ENCODE results near the gene CPE. TPM values are rescaled to one million over a fixed set of nuclear protein-coding genes. Genes with fewer than 3 reads are reported as not detected.

CPE gene
- total and polyA plus RNA-seq, 2 of the 4 experiments (the other 2 are of a cell fraction): 3.6 to 13.5 TPM

- H3K4me2 ChIP-seq (ENCODE audit: low read depth, low read length): no peak overlapping the region
- no peak overlapping the region for H3K14ac ChIP-seq (replicated peaks; ENCODE audit: low read depth, low read length)
- H3K27me3 ChIP-seq (ENCODE audit: control insufficient read depth, insufficient read depth, low read length): no peaks in the 10 kb centered on the region; the same call in 1 of the 2 replicates
- in situ Hi-C loops (cut with MboI; ENCODE audit: low sequenced_read_pairs): no loop called here
- H3K36me3 ChIP-seq (ENCODE audit: control insufficient read depth, insufficient read depth, low read length): no peaks in the 10 kb centered on the region
- ATAC-seq (ENCODE audit: low read depth): no peak
- H2BK120ac ChIP-seq (ENCODE audit: low read depth, low read length): no peak overlapping the region
- no peaks in the 10 kb centered on the region for H3K9me1 ChIP-seq (ENCODE audit: insufficient read depth, low read length)
- H2BK5ac ChIP-seq (ENCODE audit: low read depth, low read length, poor library complexity, severe bottlenecking): no peak overlapping the region
- dilution Hi-C loops (cut with HindIII; ENCODE audit: low sequenced_read_pairs, unreplicated experiment): no loop called here
- H4K91ac ChIP-seq (ENCODE audit: insufficient read depth, low read depth, low read length): no peak overlapping the region
- no peak overlapping the region for H4K5ac ChIP-seq (ENCODE audit: low read depth, low read length)
- no peak overlapping the region for H3K27ac ChIP-seq (ENCODE audit: insufficient read depth, low read length)
- H3K56ac ChIP-seq (ENCODE audit: extremely low read depth, insufficient read depth, low read length): no peak overlapping the region
- H3K79me1 ChIP-seq (ENCODE audit: low read depth in 1 of 2, low read length in 2 of 2): no peaks in the 10 kb centered on the region
- no TSS peak for BruUV-seq (replicated peaks)
- no peak overlapping the region for H2AK5ac ChIP-seq (ENCODE audit: low read depth, low read length)
- no peak overlapping the region for H2AFZ ChIP-seq (replicated peaks; ENCODE audit: low read length, poor library complexity)
- H2AK9ac ChIP-seq (replicated peaks; ENCODE audit: low read depth, low read length, poor library complexity): no peak overlapping the region
- ChIA-PET POLR2A (ENCODE audit: unreplicated experiment) (no interaction called here), CTCF (interaction anchor here (0.6 to 1.0 kb wide), 3 partner anchors 9 to 21 kb away, joined by 3 to 4 read pairs (median 4); no protein-coding TSS in a partner anchor)
- no peak overlapping the region for H3K9ac ChIP-seq (ENCODE audit: low read depth, low read length)
- H3K9me3 ChIP-seq (ENCODE audit: control insufficient read depth, insufficient read depth, low read length): no peaks in the 10 kb centered on the region
- intact Hi-C loops (cut with micrococcal nuclease): no loop called here
- H4K20me1 ChIP-seq (ENCODE audit: insufficient read depth, low read length): no peaks in the 10 kb centered on the region
- H3K4me1 ChIP-seq (ENCODE audit: control insufficient read depth, insufficient read depth, low read length): no peaks in the 10 kb centered on the region
- H3K23ac ChIP-seq (ENCODE audit: low read depth, low read length): no peak overlapping the region
- no peak overlapping the region for H3K4me3 ChIP-seq (ENCODE audit: insufficient read depth, low read depth, low read length)
- 83% methylated on average over 1 of the region's 2 CpGs; no CpG with 5 or more reads in 1 of the 2 experiments for WGBS, 2 experiments (ENCODE audit: extremely low coverage in 2 of 2, insufficient read length in 1 of 2)
- no peak overlapping the region for H3K18ac ChIP-seq (ENCODE audit: low read depth, low read length)
- H4K8ac ChIP-seq (ENCODE audit: low read depth in 2 of 2, low read length in 2 of 2): no peak overlapping the region
- no peak overlapping the region for H2BK20ac ChIP-seq (ENCODE audit: low read depth, low read length)
- no peak overlapping the region for H2BK15ac ChIP-seq (ENCODE audit: low read depth, low read length)
- no peak overlapping the region for H3K4ac ChIP-seq (ENCODE audit: low read depth, low read length)
- TF ChIP-seq RCOR1 (IDR thresholded peaks at IDR 0.05; ENCODE audit: insufficient replicate concordance, low read length) (no peak), CHD1 (IDR thresholded peaks at IDR 0.05; ENCODE audit: low read depth, low read length) (no peak), RFX5 (IDR thresholded peaks at IDR 0.05; ENCODE audit: low read depth, low read length) (no peak), NFE2L2 (IDR thresholded peaks at IDR 0.05; ENCODE audit: low read depth, low read length) (no peak), SMC3 (IDR thresholded peaks at IDR 0.05; ENCODE audit: low read depth, low read length) (no peak), MAFK (IDR thresholded peaks at IDR 0.05; ENCODE audit: low read depth, low read length) (no peak), CEBPB (IDR thresholded peaks at IDR 0.05; ENCODE audit: low read depth, low read length) (peak; percentile 39; the same call in 1 of the 2 replicates)
- DNase-seq: no peak
Measured at GRCh38 chr4:165514739-165515138, 135.9 kb downstream of the CPE start.
